Epithelial cell of prostate (primary cell): ENCODE measurements around the gene ATL3.
"Not testable (repeated sequence)": the region's sequence is repeated elsewhere in the genome, so short reads cannot be mapped to it uniquely, and the experiment has no call there.

Experiments used
- DNase-seq: peaks from one replicate; pipeline ENCODE4 v3.0.0-alpha.2; 2011; ENCODE audit warnings: low read depth, low spot score
- H3K27ac ChIP-seq: fragments of 450-650 bp; 2 replicates; pipeline ENCODE4 v1.5.1; 2017; ENCODE audit warnings: mild to moderate bottlenecking

The ATL3 gene

GRCh38 chr11:63682066-63683021 is 11.2 kb upstream of the ATL3 start:
- no peak for DNase-seq
- H3K27ac ChIP-seq, result peak overlapping the region; percentile 79

DNA sequence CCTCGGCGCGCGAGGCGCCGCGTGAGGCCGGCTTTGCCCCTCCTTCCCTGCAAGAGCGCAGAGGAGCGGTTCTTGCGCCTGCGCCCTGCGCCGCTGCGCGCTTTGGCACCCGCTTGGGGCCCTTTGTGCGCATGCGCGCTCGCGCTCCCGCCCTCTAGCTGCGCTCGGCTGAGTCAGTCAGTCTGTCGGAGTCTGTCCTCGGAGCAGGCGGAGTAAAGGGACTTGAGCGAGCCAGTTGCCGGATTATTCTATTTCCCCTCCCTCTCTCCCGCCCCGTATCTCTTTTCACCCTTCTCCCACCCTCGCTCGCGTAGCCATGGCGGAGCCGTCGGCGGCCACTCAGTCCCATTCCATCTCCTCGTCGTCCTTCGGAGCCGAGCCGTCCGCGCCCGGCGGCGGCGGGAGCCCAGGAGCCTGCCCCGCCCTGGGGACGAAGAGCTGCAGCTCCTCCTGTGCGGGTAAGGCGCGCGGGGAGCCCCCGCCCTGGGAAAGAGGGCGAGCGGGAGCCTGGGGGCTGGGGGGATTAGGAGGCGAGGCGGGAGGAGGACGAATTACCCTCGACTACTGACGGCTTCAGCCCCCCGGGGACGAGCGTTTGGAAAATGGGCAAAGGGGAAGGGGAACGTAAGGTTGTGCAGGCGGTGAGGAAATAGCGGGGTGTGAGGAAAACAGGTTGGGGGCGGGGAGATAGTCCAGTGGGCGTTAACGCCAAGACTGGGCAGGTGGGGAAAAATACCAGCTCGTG is 10.3 kb upstream of the ATL3 start, which contains the start of gene RTN3:
Gene RTN3 (plus strand): TSS at position 180 of the 745 bp plus-strand sequence. CDS start 137 bp downstream, at position 317.
- peak; percentile 82 for DNase-seq

DNA sequence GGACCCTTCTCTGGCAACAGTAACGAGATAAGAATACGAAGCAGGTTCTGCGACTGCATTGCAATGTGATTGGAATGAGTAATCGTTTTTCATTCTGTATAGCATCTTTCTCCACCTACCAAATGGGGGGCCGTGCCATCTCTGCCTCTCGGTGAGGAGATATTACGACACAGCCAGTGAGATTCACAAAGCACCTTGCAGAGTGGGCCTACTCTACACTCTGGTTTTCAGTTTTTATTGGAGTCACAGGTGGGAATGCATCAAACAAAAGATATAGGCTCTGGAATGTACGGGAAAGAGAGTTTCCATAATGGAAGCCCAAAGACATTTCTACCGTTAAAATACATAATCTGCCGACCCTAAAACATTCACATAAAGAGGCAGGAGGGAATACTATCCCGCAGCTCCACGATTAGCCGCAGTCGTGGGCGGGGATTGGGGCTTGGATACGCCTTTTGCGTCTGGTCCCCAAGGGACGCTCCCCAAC is 9.7 kb upstream of the ATL3 start:
- DNase-seq, result no peak

More for the DNA sequence above, 10.3 kb upstream of the ATL3 start, which contains the start of gene RTN3:
- H3K27ac ChIP-seq, result peak within 1 kb of the TSS; percentile 79

GRCh38 chr11:63673579-63673978 is 2.4 kb upstream of the ATL3 start:
- peak overlapping the region; percentile 95 for H3K27ac ChIP-seq
- DNase-seq, result no peak

More for the DNA sequence above, 9.7 kb upstream of the ATL3 start:
- H3K27ac ChIP-seq, result peak overlapping the region; percentile 79

- peak overlapping the region; percentile 95 for H3K27ac ChIP-seq
- no peak for DNase-seq
Observed at GRCh38 chr11:63672936-63673539, 1.9 kb upstream of the ATL3 start.

DNA sequence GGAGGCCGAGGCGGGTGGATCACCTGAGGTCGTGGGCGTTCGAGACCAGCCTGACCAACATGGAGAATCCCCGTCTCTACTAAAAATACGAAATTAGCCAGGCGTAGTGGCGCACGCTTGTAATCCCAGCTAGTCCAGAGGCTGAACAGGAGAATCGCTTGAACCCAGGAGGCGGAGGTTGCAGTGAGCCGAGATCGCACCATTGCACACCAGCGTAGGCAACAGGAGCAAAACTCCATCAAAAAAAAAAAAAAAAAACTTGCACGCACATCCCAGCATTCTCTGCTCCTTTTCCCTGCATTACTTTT is 934 bp upstream of the ATL3 start:
- H3K27ac ChIP-seq, result peak overlapping the region; percentile 95

GRCh38 chr11:63670433-63671321 is 499 bp downstream of the ATL3 start:
- no peak for DNase-seq
- peak overlapping the region; percentile 95 for H3K27ac ChIP-seq

More for the DNA sequence above, 934 bp upstream of the ATL3 start:
- DNase-seq, result no peak

DNA sequence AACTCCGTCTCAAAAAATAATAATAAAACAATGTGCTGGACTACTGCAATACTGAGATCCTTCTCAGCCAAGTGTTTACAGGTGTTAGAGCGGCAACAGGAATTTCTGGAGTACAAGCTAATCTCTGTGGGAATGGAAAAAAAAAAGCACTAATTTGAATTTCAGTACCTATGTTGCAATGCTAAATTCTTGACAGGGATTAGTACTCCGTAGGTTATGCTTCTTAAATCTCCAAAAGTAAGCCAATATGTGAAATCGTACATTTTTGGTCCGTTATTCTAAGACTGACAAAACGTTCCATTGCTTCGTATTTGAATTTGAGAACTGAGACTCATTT is 1.1 kb downstream of the ATL3 start:
- no peak for DNase-seq
- peak overlapping the region; percentile 95 for H3K27ac ChIP-seq

DNA sequence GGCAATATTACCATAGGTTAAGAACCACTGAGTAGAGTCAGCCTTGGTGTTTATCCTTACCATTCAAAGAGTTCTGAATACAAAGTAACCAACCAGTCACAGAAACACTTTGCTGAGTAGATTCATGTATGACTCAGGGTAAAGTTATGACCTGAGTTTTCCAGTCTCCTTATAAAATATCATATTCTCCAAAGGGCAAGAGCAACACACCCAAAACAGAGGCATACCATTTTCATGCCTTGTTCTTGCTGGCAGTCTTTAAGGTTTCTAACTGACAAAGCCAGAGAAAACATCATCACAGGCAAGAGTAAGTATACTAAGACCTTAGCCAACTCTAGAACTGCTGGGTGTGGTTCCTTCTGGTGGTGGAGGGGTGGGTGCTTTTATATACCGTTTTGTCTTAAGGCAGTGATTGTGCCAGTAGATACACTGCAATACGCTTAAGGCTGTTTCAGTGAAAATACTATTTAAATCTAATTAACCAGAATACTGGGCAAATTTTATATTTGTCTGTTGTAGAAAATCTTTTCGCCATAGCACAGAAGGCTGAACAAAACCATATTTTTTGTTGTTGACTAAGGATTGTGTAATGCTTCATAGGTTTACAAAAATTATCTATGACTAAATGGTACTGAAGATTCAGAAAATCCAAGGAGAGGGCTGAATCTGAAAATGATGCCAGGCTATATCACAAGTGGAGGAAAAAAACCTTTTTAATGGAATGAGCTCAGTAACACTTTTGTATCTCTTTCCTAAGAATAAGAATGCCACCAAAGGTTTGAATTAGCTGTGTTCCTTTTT is 3.0 kb downstream of the ATL3 start:
- peak; percentile 73 for DNase-seq
- peak overlapping the region; percentile 95 for H3K27ac ChIP-seq

DNA sequence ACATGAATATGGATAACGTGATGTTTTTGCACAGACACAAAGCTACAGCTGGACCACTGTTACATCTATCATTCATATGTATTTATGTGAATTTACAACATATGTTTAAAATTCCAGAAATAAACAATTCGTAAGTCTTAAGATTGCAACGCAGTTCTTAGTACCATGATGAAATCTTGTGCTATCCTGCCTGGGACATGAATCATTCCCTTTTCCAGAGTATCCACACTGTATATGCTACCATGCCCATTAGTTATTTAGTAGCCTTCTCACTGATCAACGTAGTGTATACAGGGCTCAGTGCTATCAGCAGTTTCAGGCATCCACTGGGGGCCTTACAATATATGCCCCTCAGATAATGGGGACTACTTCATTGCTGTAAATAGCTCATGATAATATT is 4.3 kb downstream of the ATL3 start:
- peak overlapping the region; percentile 95 for H3K27ac ChIP-seq

GRCh38 chr11:63663809-63664208 is 7.4 kb downstream of the ATL3 start:
- peak overlapping the region; percentile 77 for H3K27ac ChIP-seq
- no peak for DNase-seq

More for the DNA sequence above, 4.3 kb downstream of the ATL3 start:
- DNase-seq, result no peak

- no peak overlapping the region for H3K27ac ChIP-seq
- DNase-seq, result no peak
Observed at GRCh38 chr11:63660972-63661371, 10.2 kb downstream of the ATL3 start.

DNA sequence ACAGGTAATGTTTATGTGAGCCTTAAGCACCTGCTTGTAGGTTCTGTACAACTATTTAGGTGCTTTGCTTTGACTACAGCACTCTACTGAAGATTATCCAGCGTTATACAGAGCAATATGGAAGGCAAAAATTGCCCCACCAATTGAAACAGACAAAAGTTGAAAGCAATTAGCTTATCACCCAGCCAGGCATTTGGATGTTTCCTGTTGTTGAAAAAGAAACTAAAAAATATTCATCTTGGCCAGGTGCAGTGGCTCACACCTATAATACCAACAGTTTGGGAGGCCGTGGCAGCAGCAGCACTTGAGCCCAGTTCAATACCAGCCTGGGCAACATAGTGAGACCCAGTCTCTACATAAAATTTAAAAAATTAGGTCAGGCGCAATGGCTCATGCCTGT is 18.5 kb downstream of the ATL3 start:
- H3K27ac ChIP-seq, result no peak overlapping the region
- DNase-seq, result no peak

DNA sequence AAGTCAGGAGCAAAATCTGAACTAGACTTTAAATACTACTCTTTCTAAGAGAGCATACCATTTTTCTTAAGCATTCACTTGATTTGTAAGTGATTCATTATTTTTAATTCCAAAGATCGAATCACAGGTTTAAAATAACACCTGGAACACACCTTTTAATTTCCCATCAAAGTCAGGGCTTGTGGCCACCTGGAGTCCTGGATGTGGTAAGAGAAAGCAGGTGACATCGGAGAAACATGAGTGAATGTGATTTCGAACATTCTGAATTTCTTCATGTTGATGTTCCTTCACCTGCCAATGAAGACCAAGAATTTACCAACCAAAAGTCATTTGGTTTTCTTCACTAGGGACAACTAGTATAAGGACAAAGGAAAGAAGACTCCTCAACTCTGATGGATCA is 28.0 kb downstream of the ATL3 start:
- no peak overlapping the region for H3K27ac ChIP-seq
- no peak for DNase-seq

GRCh38 chr11:63641727-63642126 is 29.4 kb downstream of the ATL3 start:
- H3K27ac ChIP-seq, result no peak overlapping the region
- DNase-seq, result no peak

DNA sequence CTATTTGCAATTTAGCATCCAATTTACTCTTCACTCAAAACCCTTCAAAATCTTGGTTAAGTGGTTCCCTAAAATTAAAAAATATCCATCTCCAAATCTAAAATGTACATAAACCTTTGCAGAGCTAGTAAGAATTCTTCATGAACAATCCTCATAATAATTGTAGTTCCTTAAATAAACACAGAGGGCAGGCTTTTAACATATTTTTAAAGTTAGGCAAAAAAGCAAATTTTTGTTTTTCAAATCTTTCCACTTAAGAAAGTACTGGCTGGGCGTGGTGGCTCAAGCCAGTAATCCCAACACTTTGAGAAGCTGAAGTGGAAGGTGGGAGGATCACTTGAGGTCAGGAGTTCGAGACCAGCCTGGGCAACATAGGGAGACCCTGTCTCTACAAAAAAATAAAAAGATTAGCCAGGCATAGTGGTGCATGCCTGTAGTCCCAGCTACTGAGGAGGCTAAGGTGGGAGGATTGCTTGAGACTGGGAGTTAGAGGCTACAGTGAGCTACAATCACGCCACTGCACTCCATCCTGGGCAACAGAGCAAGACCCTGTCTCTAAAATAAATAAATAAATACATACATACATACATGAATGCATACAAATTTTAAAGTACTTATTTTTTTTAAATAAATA is 31.9 kb downstream of the ATL3 start:
- H3K27ac ChIP-seq, result no peak overlapping the region
- no peak for DNase-seq

GRCh38 chr11:63638436-63638835 is 32.7 kb downstream of the ATL3 start:
- H3K27ac ChIP-seq, DNase-seq: not testable (repeated sequence)

DNA sequence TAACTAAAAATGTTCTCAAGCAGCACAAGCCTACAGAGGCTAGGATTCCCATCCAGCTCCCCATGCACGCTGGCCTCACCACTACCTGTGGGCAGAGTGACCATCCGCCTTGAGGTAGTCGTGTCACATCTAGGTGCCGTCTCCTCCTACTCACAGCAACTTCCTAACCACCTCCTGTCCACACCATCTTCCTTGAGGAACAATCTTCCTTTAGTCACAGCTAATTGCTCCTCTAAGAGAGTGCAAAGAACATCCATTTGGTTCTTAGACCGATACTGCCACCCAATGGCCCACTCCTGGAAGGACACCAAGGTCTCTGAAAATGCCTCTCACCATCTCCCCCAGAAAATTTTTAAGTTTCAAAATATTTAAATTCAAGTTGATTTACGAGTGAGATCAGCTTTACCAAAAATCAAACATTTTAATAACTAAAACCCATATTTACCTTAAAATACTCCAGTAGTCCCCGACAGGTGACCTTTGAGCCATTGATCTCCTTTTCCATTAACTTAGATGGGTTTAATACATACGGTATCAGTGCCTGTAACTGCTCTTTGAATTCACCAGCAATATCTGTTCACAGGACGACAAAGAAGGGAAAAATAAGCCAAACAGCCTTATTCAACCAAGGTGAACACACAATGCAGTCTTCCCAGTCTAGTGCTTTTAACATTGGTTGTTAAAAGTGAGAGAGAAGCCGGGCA is 35.3 kb downstream of the ATL3 start:
- H3K27ac ChIP-seq, result no peak overlapping the region

More for the DNA sequence above, 35.3 kb downstream of the ATL3 start:
- DNase-seq, result no peak
